Ureter (tissue), 1 donor: Measurements from ENCODE around the gene JADE2. TPM values are rescaled to one million over a fixed set of nuclear protein-coding genes. Genes with fewer than 3 reads are reported as not detected.
A peak's percentile ranks its signal among the peaks of the same experiment; 100 is the strongest.

Source experiments
- DNase-seq: peaks from one replicate; pipeline ENCODE4 v3.0.0-alpha.2; 2020; ENCODE audit warnings: low spot score
- total RNA-seq: library from RNA; stranded (reverse); gene quantifications from one replicate; pipeline ENCODE4 v1.2.4, GENCODE V29; 2023
- donor health status: DM: yes; HTN: yes; CAD: no.

Gene JADE2
- total RNA-seq, 1 donor from 2014 or later = 68.7 TPM

- DNase-seq = no peak
Measured at GRCh38 chr5:134569758-134570364, 44.4 kb downstream of the JADE2 start.

GRCh38 chr5:134570365-134570758 is 44.9 kb downstream of the JADE2 start:
- no peak for DNase-seq

GRCh38 chr5:134570886-134571285 is 45.4 kb downstream of the JADE2 start:
- DNase-seq = no peak

GRCh38 chr5:134571693-134572405 is 46.4 kb downstream of the JADE2 start:
- DNase-seq = no peak

- no peak for DNase-seq
Measured at GRCh38 chr5:134572811-134573210, 47.3 kb downstream of the JADE2 start.

- DNase-seq = no peak
Measured at GRCh38 chr5:134574521-134574920, 49.1 kb downstream of the JADE2 start.

- DNase-seq = no peak
Measured at GRCh38 chr5:134575316-134575715, 49.8 kb downstream of the JADE2 start.

GRCh38 chr5:134576386-134577021 is 51.0 kb downstream of the JADE2 start:
- no peak for DNase-seq

- no peak for DNase-seq
Measured at GRCh38 chr5:134577022-134577795, 51.7 kb downstream of the JADE2 start.

- peak; percentile 81 for DNase-seq
Measured at GRCh38 chr5:134577796-134578577, 52.5 kb downstream of the JADE2 start.

- DNase-seq = no peak
Measured at GRCh38 chr5:134578578-134579283, 53.3 kb downstream of the JADE2 start.

- no peak for DNase-seq
Measured at GRCh38 chr5:134579284-134579771, 53.9 kb downstream of the JADE2 start.

- DNase-seq = no peak
Measured at GRCh38 chr5:134580001-134580460, 54.6 kb downstream of the JADE2 start.

- DNase-seq = peak; percentile 43
Measured at GRCh38 chr5:134581241-134581981, 55.9 kb downstream of the JADE2 start.

GRCh38 chr5:134582281-134582680 is 56.8 kb downstream of the JADE2 start:
- DNase-seq = no peak

- no peak for DNase-seq
Measured at GRCh38 chr5:134582941-134583340, 57.5 kb downstream of the JADE2 start.

- no peak for DNase-seq
Measured at GRCh38 chr5:134583766-134584165, 58.3 kb downstream of the JADE2 start.

- no peak for DNase-seq
Measured at GRCh38 chr5:134584662-134585061, 59.2 kb downstream of the JADE2 start.

- DNase-seq = no peak
Measured at GRCh38 chr5:134585966-134586365, 60.5 kb downstream of the JADE2 start.
